NCI-H446 treated with DMSO at 0.1 percent for 48 hours (cell line): ENCODE data around the gene PDE2A.

ENCODE experiments used
- DNase-seq: peaks from one replicate; lab custom pipeline; 2025; lab: John Stamatoyannopoulos, UW

Gene PDE2A

DNA sequence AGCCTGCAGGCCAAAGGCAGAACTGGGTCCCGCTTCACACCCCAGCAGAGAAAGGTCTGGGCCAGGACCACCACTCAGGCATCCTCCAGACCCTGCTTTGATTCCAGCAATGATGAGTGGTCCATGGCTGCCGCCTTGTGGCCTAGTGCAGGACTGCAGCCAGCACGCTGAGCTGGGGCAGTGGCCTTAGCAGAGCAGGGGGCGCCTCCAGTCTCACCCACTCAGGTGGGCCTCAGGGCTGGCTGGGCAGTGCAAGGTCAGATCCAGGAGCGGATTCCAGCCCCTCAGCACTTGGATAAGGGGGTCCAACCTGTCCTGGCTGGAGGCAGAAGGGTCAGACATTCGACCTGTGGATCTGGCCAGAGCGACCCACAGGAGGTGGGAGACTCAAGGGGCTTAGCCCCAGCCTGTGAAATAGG is 9.6 kb upstream of the PDE2A start:
- peak; percentile 14 for DNase-seq

DNA sequence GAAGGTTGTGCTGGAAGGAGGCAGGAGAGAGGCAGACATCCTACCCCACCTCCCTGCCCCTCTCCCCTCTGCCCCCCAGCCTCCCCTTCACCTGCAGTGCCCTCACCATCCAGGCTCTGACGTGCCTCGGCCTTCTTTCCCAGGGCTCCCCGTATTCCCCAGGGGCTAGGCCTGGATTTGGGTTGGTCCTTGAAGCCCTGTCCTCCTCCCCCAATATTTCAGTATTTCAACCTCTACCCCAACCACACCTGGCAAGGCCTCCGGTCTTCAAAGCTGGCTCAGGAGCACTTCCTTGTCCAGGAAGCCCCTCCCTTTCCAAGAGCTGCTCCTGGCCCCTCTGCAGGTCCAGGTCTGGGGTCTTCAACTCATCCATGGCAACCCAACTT is 8.6 kb upstream of the PDE2A start:
- DNase-seq: no peak

DNA sequence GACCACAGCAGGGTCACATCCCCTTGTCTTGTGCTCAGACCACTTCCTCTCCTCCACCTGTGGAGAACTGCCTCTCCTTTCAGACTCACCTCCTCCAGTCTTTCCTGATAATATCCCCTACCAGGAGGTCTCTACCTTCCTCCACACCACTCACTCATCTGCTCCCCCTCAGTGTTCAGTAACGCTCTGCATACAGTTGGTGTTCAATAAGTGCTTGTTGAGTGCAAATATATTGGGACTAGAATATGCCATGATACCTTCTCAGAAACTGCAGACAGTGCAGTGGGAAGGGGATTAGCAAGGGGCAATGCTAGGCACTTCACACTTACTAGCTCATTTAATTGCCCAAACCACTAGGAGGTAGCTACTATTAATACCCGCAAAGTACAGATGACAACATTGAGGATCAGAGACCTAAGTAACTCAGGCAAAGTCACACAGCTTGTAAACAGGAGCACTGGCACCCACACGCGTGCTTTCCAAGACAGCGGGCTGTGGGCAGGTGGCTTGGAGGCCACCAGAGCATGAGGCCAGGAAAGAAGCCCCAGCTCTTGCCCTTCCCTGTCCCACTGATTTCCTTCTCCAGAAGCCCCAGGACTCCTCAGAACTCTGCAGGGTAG is 8.1 kb upstream of the PDE2A start:
- DNase-seq: no peak

DNA sequence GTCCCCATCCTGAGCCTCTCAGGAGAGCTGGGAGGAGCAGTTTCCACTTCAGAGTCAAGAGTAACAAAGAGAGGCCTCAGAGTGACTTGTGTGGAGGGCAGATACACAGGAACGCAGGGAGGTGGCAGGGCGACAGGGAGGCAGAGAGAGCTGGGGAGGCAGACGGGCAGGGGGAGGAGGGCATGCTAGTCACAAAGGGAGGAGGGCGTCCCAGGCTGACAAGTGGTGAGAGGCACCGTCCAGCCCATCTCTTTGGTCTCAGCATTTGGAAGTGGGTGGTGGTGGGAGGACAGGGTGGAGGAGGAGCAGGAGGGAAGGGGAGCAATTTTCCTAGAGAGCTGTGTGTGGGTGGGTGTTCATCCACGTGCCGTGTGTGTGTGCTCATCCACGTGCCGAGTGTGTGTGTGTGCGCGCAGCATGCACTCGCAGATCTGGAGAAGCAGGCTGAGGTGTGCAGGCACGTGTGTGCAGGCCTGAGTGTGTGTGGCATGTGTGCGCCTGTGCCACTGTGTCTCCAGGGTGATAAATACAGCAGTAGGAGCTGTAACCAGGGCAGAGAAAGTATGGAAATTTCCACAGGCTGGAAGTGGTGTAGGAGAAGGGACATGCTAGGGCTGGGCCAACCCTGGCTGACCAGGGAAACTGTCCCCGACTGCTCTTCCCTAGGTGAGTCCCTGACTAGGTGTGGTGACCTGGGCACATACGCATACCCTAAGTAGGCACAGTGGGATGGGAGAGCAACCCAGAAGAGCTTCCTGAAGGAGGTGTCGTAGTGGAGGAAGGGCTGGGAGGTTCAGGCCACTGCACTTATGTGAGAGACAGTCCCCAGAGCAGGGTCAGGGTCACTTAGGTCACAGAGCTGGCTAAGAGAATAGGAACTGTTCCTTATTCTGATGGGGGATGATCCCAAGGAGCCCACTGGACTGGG is 7.3 kb upstream of the PDE2A start:
- no peak for DNase-seq

DNA sequence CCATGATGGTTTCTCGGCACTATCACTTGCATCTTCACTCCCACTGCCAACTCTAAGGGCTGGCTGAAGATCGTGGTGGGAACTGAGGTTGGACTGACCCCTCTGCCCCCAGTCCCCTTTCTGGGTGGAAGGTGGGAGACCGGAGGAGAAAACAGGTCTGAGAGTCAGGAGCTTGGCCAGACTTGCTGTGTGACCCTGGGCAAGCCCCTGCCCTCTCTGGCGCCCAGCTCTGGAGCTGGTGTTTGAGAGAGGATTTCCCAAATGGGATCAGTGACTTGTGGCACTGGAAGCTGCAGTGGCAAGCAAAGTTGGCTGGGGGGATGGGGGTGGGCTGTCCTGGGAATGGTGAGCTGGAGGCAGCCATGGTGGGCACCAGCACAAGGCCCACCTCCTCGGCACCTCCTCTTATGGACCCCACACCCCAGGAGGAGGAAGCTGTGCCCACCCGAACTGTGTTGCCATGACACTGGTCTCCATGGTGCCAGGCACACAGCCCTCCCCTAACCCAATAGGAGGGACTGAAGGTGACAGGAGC is 6.5 kb upstream of the PDE2A start:
- no peak for DNase-seq

DNA sequence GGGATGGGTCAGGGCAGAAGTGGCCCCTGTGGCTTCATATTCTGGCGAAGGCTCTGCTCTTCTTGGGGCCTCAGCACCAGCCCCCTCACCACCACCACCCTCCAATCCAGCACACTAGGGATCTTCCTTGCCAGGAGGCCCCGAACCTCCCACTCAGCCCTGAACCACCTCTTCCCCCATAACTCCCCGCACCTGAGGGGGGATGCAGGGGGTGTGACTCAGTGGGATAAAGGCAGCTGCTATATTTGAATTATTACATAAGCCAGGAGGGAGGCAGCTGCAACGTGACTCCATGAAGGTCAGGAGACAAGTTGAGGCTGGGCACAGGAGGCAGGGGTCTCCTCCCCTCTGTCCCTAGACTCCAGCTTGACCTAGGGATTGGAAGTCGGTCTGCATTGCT is 5.6 kb upstream of the PDE2A start:
- no peak for DNase-seq

DNA sequence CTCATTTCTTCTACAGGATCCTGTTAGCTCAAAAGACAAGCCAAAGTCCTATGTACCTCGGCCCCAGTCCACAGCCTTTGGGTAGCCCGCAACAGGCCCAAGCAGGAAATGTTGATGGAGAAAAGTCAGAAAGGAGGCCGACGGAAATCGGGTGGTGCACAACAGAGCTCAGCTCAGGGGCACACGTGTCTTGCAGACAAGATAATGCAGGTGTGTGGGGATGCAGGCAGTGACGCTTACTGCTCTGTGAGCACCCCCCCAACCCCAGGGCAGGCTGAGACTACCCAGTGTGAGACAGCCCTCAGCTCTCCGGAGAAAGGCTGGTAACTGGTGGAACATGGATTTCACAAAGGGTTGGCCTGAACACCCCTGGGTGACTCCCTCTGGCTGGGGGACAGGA is 4.3 kb upstream of the PDE2A start:
- DNase-seq: no peak

DNA sequence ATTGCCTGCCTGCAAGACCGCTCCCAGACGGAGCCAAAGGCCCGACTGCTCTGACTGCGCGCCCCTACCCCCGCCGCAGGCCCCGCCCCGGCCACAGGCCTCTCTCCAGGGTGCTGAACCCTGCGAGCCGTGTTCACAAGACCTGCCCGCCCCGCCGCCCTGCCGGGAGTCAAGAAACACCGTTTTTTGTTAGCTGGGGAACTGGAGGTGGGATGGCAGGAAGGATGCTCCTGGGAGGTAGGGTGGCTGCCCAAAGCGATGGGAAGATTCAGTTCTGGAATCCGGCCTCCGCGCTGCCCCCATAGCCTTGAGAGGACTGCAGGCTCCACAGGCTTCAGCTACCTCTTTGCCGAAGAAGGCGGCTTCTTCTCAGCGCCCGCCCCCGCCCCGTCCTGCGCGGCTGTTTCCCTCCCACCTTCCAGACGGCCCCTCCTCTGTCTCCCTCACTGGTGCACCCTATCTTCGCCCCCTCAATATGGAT is 2.7 kb upstream of the PDE2A start:
- no peak for DNase-seq

DNA sequence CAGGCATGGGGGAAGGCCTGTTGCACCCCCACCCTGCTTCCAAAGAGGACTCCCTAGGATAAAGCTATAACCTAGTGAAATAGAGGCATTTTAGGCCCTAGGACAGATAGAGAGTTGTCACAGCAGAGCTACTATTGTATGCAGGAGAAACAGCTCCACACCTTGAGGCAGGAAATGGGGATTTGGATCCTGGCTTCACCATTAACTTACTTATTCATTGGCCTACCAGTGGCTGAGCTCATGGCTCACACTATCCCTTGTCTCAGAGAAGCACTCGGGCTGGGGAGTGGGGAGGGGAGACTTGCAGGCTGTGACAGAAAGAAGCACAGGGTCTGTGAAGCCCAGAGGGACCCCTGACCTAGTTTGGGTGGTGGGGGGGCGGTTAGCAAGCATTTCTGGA is 999 bp upstream of the PDE2A start:
- DNase-seq: no peak

DNA sequence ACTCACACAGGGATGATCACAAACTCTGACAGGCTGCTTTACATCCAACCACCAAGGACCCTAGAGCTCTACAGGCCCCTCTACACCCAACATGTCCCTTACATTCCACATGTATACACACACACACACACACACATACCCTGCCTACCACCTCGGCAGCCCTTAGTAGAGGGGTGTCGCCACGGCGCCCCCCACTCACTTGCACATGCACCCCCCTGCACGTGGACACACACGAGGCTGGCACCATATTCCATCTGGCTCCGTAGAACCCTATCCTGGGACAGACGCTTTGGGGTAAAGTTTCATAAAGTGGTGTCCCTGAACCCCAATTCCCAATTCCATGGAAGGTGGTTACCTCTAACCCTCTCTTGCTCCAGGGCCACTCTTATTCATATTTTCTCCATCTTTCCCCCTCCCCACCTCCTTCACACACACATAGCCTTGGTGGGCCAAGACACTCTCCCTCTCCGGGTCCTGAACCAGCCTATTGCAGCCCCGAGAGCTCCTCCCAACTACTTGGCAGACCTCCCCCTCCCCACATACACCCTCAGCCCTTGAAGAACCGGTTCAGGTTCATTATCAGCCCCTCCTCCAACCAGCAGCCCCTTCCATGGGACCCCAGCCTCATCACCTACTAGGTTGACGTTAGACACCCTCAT is 809 bp downstream of the PDE2A start:
- no peak for DNase-seq

DNA sequence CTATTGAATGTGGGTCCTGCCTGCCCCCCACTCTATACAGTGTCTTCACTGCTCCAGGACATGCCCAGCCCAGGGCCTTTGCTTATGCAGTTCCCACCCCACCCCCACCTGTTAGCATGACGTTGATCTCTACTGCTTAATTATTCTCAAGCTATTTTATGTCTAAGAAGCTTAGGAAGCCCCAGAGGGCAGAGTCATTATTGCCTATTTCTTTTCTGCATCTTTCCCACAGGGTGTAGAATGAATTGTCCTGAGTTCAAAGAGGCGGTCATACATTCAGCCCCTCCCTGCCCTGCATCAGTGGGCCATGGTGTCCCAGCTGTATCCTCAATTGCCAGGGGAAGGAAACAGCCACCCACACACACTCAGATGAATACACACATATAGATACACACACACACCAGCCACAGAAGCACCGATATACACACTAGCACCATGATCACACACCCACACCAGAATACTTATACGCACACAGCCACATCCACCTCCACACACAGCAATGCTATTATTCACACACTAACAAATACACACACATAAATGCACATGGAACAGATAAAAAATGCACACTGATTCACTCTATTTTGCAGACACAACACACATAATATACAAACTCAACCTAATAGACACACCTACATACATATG is 1.5 kb downstream of the PDE2A start:
- no peak for DNase-seq

DNA sequence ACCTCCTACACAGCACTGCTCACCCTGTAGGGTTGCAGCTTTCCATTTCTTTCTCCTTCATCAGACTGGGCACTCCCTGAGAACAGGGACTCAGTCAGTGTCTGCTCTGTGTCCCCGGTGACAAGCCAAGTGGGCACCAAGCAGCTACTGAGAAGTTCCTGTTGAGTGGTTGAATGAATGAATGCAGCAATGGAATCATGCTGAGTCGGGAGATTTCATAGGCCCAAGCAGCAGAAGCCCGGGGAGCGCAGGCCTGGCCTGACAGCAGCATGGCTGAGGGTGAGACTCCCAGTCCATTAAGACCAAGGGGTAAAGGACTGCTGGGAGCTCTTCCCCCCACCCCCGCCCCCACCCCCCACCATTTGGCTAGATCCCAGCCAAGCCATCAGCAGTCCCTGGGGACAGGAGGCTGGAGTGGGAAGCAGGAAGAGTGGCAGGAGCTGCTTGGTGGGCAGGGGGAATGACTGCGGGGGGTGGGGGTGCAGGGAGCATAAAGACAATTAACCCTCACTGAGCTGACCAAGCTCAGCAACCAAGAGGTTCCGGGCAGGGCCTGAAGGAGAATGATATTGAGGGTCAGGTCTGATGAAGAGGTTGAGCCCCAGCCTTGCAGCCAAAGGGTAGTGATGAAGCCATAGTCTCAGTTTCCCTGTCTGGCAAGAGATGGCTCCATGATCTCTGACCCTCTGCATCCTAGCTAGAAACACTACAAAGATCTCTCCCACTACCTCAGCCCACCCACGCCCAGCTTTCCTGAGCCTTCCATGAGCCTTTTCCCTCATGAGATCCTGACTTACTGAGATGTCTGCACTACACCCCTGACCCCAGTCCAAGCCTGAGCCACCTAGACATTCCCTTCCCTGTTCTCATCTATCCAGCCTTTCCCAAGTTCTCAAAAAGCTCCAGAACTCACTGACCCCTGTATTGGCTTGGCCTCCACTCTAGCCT is 2.8 kb downstream of the PDE2A start:
- no peak for DNase-seq

DNA sequence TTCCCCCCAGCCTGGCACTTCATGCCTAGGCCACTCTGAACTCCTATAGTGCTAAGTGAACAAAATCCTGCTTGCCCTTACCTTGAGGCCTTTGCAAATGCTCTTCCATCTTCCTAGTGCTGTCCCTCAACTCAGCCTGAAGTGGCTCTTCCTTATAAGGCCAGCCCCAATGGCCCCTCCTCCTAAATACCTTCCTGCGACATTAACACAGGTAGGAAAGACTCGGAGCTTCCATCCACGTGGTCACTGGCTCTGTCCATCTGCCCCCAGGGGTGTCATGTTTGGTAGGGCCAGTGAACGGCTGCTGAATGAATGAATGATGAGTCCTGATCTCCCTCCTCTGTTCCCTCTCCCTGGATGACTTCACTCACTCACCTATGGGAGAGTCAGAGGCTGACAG is 4.2 kb downstream of the PDE2A start:
- no peak for DNase-seq

DNA sequence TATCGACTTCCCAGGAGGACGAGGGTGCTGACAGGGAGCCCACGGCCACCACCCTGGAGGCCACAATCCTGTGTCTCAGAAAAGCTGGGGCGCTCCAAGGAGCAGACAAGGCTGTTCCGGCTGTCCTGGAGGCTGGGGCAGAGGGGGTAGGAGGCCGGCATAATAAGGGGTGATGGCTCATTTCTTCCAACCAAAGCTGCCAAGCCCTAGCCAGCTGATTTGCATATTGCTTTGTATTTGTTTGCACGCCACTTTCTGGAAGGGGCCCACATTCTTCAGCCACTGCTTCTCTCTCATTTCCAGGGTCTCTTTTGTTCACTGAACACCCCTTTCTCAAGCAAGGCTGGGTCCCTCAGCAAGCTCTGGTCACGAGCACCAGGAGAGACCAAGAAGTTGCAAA is 4.7 kb downstream of the PDE2A start:
- no peak for DNase-seq

DNA sequence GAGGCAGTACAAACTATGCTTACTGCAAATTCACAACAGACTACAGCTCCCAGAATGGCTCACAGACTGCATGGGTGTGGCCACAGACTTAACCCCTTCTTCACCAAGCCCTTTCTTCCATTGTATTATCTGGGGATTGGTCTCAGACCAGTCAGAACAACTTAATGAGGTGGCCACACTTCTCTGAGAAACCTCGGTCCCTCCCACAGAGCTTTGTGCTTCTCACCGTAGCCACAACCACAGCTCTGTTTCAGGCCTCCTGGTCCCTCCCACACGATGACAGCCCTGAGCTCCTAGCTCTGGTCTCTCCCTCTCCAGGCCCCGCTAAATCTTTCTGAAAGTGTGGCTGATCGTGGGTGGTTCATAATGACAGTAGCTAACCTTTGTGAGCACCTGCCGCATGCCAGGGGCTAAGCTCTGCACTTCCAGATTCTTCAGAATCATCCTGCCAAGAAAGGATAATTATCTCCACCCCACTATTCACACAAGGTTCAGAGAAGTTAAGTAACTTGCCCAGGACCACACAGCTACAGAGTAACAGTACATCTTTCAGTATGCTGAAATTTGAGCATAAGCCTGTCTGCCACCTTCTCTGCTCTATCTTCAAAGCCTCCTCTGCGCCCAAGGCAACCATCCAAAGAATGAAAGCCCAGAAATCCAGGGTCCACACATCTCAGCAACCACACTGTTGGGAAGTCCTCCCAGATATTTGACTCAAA is 5.4 kb downstream of the PDE2A start:
- no peak for DNase-seq

DNA sequence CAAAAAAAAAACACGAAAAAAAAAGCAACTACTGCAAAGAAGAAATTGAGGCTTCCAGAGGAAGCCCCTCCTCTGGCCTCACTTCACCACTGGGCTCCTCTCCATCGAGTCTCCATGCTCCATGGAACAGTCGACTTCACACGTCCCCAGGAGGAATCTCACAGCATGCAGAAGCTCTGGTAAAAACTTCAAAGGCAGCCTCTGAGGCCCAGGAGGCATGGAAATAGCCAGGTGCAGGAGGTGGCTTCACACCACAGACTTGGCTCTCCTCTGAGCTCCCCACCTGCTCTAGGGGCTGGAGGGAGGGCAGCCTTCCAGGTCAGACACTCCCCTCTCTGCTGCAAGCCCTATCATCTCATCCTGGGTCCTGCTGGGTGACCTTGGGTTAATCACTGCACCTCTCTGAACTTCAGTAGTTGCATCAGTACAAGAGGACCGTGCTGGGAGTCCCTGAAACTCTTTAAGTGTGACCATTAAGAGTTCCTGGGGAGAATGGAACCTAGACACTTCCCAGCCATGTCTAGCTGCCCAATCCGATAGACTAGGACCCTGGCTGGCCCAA is 8.2 kb downstream of the PDE2A start:
- no peak for DNase-seq

DNA sequence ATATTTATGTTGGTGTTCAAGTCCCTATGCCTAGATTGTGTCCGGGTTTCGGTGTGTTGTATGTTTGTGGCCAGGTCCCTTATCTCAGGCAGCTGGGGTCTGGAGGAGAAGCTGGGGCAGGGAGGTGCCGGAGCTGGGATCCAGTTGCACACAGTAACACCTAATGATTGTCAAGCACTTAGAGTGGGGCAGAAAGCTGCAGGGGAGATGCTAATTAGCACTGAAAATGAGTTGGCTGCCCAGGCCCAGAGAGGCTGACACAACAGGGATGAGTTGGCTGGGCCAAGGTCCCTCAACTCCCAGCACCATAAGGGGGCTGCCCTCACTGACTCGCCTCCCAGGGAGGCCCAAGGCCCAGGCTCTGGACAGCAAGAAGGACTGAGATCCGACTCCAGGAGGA is 12.2 kb downstream of the PDE2A start:
- no peak for DNase-seq

DNA sequence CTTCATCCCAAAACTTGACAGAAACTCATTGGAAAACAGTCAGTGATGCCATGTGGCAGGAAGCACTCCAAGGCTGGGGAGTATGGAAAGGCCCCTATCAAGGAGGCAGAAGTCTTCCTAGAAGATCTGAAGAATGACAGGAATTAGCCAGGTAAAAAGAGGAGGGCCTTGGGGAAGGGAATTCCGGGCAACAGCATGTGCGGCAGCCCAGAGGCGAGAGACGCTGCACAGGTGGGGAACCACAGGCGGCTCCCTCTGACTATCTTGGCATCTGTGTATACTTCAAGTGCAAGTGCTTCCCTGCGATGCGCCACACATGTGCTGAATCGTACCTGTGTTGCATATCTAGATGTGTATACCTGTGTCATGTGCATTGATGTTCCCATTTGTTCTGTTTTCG is 12.7 kb downstream of the PDE2A start:
- no peak for DNase-seq

DNA sequence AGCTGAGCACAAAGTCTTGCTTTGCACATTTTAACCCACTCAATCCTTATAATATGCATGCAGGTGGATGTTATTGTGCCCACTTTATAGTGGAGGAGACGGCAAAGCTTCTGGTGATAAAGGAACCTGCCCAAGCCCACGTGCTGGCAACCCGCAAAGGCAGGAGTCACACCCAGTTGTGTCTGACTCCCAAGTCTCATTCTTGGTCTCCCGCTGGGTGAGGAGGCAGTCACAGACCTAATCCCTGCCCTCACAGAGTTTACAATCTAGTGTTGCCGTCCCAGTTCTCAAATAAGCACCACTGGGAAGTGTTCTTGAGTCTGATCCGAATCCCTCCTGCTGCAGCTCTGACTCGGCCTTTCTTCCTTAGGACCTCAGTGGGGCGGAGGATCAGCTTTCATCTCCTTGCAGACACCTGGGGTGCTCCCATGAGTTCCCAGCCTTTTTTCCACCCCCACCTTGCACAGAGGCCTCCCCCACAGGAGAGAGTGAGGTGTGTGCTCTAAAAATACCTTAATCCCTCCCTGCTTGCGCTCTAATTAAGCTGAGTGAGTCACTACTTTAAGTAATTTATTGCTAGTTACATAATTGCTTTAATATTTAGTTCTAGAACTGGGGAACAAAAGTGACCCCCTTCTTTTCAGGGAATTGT is 15.1 kb downstream of the PDE2A start:
- no peak for DNase-seq
